Gastrocnemius medialis (tissue), 4 donors: ENCODE measurements around the gene CDH4.

Experiments
- POLR2A ChIP-seq, 2 donors: fragments of 450-650 bp; IDR thresholded peaks; one replicate each; pipeline ENCODE4 v1.6.1; 2017; ENCODE audit warnings: antibody characterized with exemption in 2 of 2, mild to moderate bottlenecking in 2 of 2, moderate library complexity in 2 of 2
- TF ChIP-seq, protein P1 (sequence below), 5 experiments: fragments of 450-650 bp in 3 of 5; fragments of 200-600 bp in 2 of 5; sonication (generic) in 2 of 5; IDR thresholded peaks in 4 of 5; conservative IDR thresholded peaks in 1 of 5; 1 replicate in 4 of 5; 2 replicates in 1 of 5; pipeline ENCODE4 v1.5.1; 2016 to 2019; ENCODE audit warnings: antibody characterized with exemption in 5 of 5, mild to moderate bottlenecking in 3 of 5, moderate library complexity in 3 of 5

DNA sequence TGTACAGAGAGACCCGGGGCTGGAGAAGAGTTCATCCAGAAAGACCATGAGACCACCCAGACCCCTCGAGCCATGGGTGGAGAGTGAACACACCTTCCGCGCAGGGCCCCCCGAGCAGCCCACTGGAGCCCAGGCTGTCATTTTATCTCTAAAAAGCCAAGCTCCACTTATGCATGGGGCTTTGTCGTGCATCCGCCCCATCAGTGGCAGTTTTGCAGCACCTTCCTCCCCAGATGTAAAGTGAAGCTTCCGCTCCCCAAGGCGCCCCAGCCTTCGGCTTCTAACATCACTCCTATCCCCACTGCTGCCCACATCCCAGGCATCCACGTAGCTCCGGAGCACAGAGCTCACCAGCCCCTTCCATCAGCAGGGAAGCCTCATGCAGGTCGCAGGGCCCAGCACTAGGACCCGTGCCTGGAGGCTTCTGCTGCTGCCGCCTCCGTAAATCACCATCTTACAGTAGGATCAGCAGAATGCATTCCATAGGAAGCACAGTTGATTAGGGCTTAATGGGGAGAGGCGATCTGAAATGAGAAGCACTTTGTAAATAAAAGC, 512.5 kb downstream of the CDH4 start:
- no peak for TF ChIP-seq POLR2A (IDR thresholded peaks at IDR 0.05)
- TF ChIP-seq, protein P1, sequence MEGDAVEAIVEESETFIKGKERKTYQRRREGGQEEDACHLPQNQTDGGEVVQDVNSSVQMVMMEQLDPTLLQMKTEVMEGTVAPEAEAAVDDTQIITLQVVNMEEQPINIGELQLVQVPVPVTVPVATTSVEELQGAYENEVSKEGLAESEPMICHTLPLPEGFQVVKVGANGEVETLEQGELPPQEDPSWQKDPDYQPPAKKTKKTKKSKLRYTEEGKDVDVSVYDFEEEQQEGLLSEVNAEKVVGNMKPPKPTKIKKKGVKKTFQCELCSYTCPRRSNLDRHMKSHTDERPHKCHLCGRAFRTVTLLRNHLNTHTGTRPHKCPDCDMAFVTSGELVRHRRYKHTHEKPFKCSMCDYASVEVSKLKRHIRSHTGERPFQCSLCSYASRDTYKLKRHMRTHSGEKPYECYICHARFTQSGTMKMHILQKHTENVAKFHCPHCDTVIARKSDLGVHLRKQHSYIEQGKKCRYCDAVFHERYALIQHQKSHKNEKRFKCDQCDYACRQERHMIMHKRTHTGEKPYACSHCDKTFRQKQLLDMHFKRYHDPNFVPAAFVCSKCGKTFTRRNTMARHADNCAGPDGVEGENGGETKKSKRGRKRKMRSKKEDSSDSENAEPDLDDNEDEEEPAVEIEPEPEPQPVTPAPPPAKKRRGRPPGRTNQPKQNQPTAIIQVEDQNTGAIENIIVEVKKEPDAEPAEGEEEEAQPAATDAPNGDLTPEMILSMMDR (IDR thresholded peaks at IDR 0.05 in 4 of 5, conservative IDR thresholded peaks at IDR 0.05 in 1 of 5) = no peak
